GM12878 (cell line): ENCODE data around the gene RNF220. TPM values are rescaled to one million over a fixed set of nuclear protein-coding genes. Genes with fewer than 3 reads are reported as not detected.

ENCODE experiments used
- CBX3 ChIP-seq: fragments of 200-600 bp; sonication (generic); IDR thresholded peaks from 2 replicates; pipeline ENCODE4 v1.6.1; 2016; ENCODE audit warnings: low read depth, borderline replicate concordance
- DPF2 ChIP-seq: fragments of 450-650 bp; IDR thresholded peaks from 2 replicates; pipeline ENCODE4 v1.6.1; 2017; ENCODE audit warnings: mild to moderate bottlenecking
- HDGF ChIP-seq: fragments of 450-650 bp; IDR thresholded peaks from 2 replicates; pipeline ENCODE4 v1.6.1; 2016; ENCODE audit warnings: antibody characterized with exemption
- IKZF1 ChIP-seq: fragments of 450-650 bp; conservative IDR thresholded peaks from 2 replicates; pipeline ENCODE4 v1.6.1; 2017; ENCODE audit warnings: antibody characterized with exemption, mild to moderate bottlenecking
- SMC3 ChIP-seq: IDR thresholded peaks from 2 replicates; pipeline ENCODE4 v1.6.1; 2011; ENCODE audit warnings: low read length, improper control_type of control experiment, borderline replicate concordance
- ZZZ3 ChIP-seq: IDR thresholded peaks from 2 replicates; pipeline ENCODE4 v1.6.1; 2011; ENCODE audit warnings: low read depth; ENCODE audit not compliant: control insufficient read depth, insufficient read length
- polyA plus RNA-seq, 11 experiments: library from polyadenylated mRNA; depleted of rRNA in 4 of 11; unstranded in 6 of 11; stranded (reverse) in 5 of 11; fragments of >200 nt; fragmentation: Nextera tagmentation in 4 of 11; fragmentation: Illumina TruSeq in 1 of 11; extraction: Ambion mirVana in 4 of 11; extraction: Trizol in 1 of 11; gene quantifications; 1 replicate in 1 of 11; 2 replicates in 10 of 11; pipeline versions ENCODE4 v1.2.1 to v1.2.3, GENCODE V29; 2011 to 2016; ENCODE audit warnings: inconsistent platforms in 2 of 11, missing spikeins in 2 of 11, low read depth in 1 of 11
- total RNA-seq, 4 experiments: library from RNA; depleted of rRNA in 3 of 4; stranded (reverse); fragments of >200 nt in 3 of 4; fragmentation: Illumina TruSeq in 1 of 4; extraction: Trizol in 1 of 4; gene quantifications; 2 replicates each; pipeline versions ENCODE4 v1.2.1 to v1.2.3, GENCODE V29; 2013 to 2021
- TF ChIP-seq, protein P1 (sequence below): fragments of 450-650 bp; IDR thresholded peaks from 2 replicates; pipeline ENCODE4 v1.6.1; 2017; ENCODE audit warnings: mild to moderate bottlenecking
- TF ChIP-seq, protein P2 (sequence below): fragments of 450-650 bp; IDR thresholded peaks from 2 replicates; pipeline ENCODE4 v1.6.1; 2018; ENCODE audit warnings: mild to moderate bottlenecking, low read depth, moderate library complexity; ENCODE audit not compliant: partially characterized antibody

RNF220 gene
- total and polyA plus RNA-seq, 10 of the 15 experiments (the other 5 are each of a cell fraction or from before 2014, with no cell fraction given): 4.6 to 84.1 (median 53.7) TPM

- TF ChIP-seq, protein P1, sequence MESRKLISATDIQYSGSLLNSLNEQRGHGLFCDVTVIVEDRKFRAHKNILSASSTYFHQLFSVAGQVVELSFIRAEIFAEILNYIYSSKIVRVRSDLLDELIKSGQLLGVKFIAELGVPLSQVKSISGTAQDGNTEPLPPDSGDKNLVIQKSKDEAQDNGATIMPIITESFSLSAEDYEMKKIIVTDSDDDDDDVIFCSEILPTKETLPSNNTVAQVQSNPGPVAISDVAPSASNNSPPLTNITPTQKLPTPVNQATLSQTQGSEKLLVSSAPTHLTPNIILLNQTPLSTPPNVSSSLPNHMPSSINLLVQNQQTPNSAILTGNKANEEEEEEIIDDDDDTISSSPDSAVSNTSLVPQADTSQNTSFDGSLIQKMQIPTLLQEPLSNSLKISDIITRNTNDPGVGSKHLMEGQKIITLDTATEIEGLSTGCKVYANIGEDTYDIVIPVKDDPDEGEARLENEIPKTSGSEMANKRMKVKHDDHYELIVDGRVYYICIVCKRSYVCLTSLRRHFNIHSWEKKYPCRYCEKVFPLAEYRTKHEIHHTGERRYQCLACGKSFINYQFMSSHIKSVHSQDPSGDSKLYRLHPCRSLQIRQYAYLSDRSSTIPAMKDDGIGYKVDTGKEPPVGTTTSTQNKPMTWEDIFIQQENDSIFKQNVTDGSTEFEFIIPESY: no peak
- TF ChIP-seq, protein P2, sequence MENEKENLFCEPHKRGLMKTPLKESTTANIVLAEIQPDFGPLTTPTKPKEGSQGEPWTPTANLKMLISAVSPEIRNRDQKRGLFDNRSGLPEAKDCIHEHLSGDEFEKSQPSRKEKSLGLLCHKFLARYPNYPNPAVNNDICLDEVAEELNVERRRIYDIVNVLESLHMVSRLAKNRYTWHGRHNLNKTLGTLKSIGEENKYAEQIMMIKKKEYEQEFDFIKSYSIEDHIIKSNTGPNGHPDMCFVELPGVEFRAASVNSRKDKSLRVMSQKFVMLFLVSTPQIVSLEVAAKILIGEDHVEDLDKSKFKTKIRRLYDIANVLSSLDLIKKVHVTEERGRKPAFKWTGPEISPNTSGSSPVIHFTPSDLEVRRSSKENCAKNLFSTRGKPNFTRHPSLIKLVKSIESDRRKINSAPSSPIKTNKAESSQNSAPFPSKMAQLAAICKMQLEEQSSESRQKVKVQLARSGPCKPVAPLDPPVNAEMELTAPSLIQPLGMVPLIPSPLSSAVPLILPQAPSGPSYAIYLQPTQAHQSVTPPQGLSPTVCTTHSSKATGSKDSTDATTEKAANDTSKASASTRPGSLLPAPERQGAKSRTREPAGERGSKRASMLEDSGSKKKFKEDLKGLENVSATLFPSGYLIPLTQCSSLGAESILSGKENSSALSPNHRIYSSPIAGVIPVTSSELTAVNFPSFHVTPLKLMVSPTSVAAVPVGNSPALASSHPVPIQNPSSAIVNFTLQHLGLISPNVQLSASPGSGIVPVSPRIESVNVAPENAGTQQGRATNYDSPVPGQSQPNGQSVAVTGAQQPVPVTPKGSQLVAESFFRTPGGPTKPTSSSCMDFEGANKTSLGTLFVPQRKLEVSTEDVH: no peak
- TF ChIP-seq ZZZ3 (no peak), CBX3 (no peak), IKZF1 (no peak), SMC3 (no peak), DPF2 (no peak), HDGF (no peak)
Measured at GRCh38 chr1:44367944-44368343, 37.1 kb upstream of the RNF220 start (continued).
